IPS DF 19.7 (cell line): Measurements from ENCODE around the gene PCYOX1L.

Source experiments
- DNase-seq: peaks from one replicate; pipeline ENCODE4 v3.0.0-alpha.2; 2013; ENCODE audit warnings: low read depth, low spot score

The PCYOX1L gene

GRCh38 chr5:149337736-149338135 is 20.1 kb upstream of the PCYOX1L start:
- no peak for DNase-seq

- no peak for DNase-seq
These were observed 19.5 kb upstream of the PCYOX1L start for GRCh38 chr5:149338364-149338763.

GRCh38 chr5:149340920-149341319 is 16.9 kb upstream of the PCYOX1L start:
- no peak for DNase-seq

GRCh38 chr5:149341876-149342275 is 16.0 kb upstream of the PCYOX1L start:
- DNase-seq = no peak

GRCh38 chr5:149344151-149344550 is 13.7 kb upstream of the PCYOX1L start:
- no peak for DNase-seq

GRCh38 chr5:149345147-149345891 is 12.5 kb upstream of the PCYOX1L start, which contains the start of gene GRPEL2:
TSS of gene GRPEL2 (plus strand) at chr5:149345499. CDS start at chr5:149345540, 41 bp downstream.
- peak; percentile 93 for DNase-seq

GRCh38 chr5:149345892-149346222 is 12.0 kb upstream of the PCYOX1L start:
- DNase-seq = no peak

GRCh38 chr5:149348518-149348917 is 9.3 kb upstream of the PCYOX1L start:
- no peak for DNase-seq

GRCh38 chr5:149349382-149349781 is 8.5 kb upstream of the PCYOX1L start:
- DNase-seq = no peak

GRCh38 chr5:149352169-149352568 is 5.7 kb upstream of the PCYOX1L start:
- DNase-seq = no peak

- DNase-seq = no peak
These were observed 3.9 kb upstream of the PCYOX1L start for GRCh38 chr5:149353911-149354310.

GRCh38 chr5:149355688-149356087 is 2.2 kb upstream of the PCYOX1L start:
- no peak for DNase-seq

- no peak for DNase-seq
These were observed 1.5 kb upstream of the PCYOX1L start for GRCh38 chr5:149356391-149356790.

- DNase-seq = no peak
These were observed 427 bp downstream of the PCYOX1L start for GRCh38 chr5:149358294-149358651.

GRCh38 chr5:149358868-149359495 is 1.1 kb downstream of the PCYOX1L start:
- DNase-seq = no peak

- DNase-seq = no peak
These were observed 2.4 kb downstream of the PCYOX1L start for GRCh38 chr5:149360272-149360671.

- DNase-seq = no peak
These were observed 4.7 kb downstream of the PCYOX1L start for GRCh38 chr5:149362541-149362940.

- DNase-seq = no peak
These were observed 5.5 kb downstream of the PCYOX1L start for GRCh38 chr5:149363358-149363757.

GRCh38 chr5:149363936-149364335 is 6.1 kb downstream of the PCYOX1L start:
- DNase-seq = no peak

GRCh38 chr5:149364719-149365118 is 6.9 kb downstream of the PCYOX1L start:
- DNase-seq = no peak

- DNase-seq = no peak
These were observed 7.6 kb downstream of the PCYOX1L start for GRCh38 chr5:149365418-149365817.

- no peak for DNase-seq
These were observed 8.4 kb downstream of the PCYOX1L start for GRCh38 chr5:149366169-149366729.
